GM19351 (cell line): ENCODE results near the gene CYP4F11.
"Not testable (repeated sequence)": the region's sequence is repeated elsewhere in the genome, so short reads cannot be mapped to it uniquely, and the experiment has no call there.

Experiments
- ATAC-seq: cut with Tn5 transposase; IDR thresholded peaks from one replicate; pipeline ENCODE4 v1.9.1; 2021; ENCODE audit warnings: mild to moderate bottlenecking, moderate library complexity; ENCODE audit not compliant: unreplicated experiment

Gene CYP4F11

GRCh38 chr19:15934332-15935078 lies at the start of gene CYP4F11:
TSS of gene CYP4F11 (minus strand) at chr19:15934529. CDS start at chr19:15934408, 121 bp downstream.
- no peak for ATAC-seq

- ATAC-seq: no peak
These were observed 45.0 kb upstream of the CYP4F11 start for GRCh38 chr19:15979293-15979692.

- no peak for ATAC-seq
These were observed 43.4 kb upstream of the CYP4F11 start for GRCh38 chr19:15977690-15978089.

GRCh38 chr19:15976836-15977689 lies 42.7 kb upstream of the CYP4F11 start:
- ATAC-seq: no peak

GRCh38 chr19:15974856-15975255 lies 40.5 kb upstream of the CYP4F11 start:
- ATAC-seq: no peak

GRCh38 chr19:15972043-15972442 lies 37.7 kb upstream of the CYP4F11 start:
- ATAC-seq: not testable (repeated sequence)

- ATAC-seq: no peak
These were observed 37.0 kb upstream of the CYP4F11 start for GRCh38 chr19:15971224-15971780.

- ATAC-seq: no peak
These were observed 29.9 kb upstream of the CYP4F11 start for GRCh38 chr19:15964231-15964630.

GRCh38 chr19:15962319-15962718 lies 28.0 kb upstream of the CYP4F11 start:
- ATAC-seq: no peak

GRCh38 chr19:15954820-15955219 lies 20.5 kb upstream of the CYP4F11 start:
- ATAC-seq: no peak

GRCh38 chr19:15948223-15949058 lies 14.1 kb upstream of the CYP4F11 start, which contains the start of gene OR10H4:
TSS of gene OR10H4 (plus strand) at chr19:15949008. CDS start at chr19:15949008, 0 bp downstream.
- no peak for ATAC-seq

- ATAC-seq: no peak
These were observed 11.0 kb upstream of the CYP4F11 start for GRCh38 chr19:15945301-15945700.

GRCh38 chr19:15944401-15944800 lies 10.1 kb upstream of the CYP4F11 start:
- no peak for ATAC-seq

GRCh38 chr19:15937771-15938170 lies 3.4 kb upstream of the CYP4F11 start:
- no peak for ATAC-seq

GRCh38 chr19:15936950-15937349 lies 2.6 kb upstream of the CYP4F11 start:
- ATAC-seq: no peak

- no peak for ATAC-seq
These were observed 1.8 kb upstream of the CYP4F11 start for GRCh38 chr19:15936173-15936572.

- ATAC-seq: no peak
These were observed 906 bp upstream of the CYP4F11 start for GRCh38 chr19:15935167-15935702.

- ATAC-seq: not testable (repeated sequence)
These were observed 483 bp downstream of the CYP4F11 start for GRCh38 chr19:15933761-15934331.

GRCh38 chr19:15928321-15928720 lies 6.0 kb downstream of the CYP4F11 start:
- no peak for ATAC-seq

- ATAC-seq: no peak
These were observed 7.8 kb downstream of the CYP4F11 start for GRCh38 chr19:15926484-15926883.
